CD4-positive, alpha-beta T cell treated with Interleukin-17A for 4 hours (primary cell): ENCODE measurements around the gene DBNDD1.
"Not testable (repeated sequence)": the region's sequence is repeated elsewhere in the genome, so short reads cannot be mapped to it uniquely, and the experiment has no call there.

ENCODE experiments used
- DNase-seq: peaks from one replicate; pipeline ENCODE4 v3.0.0-alpha.2; 2020; ENCODE audit warnings: mixed read lengths

The DBNDD1 gene

GRCh38 chr16:90018652-90019542 is at the start of gene DBNDD1:
Gene DBNDD1 (minus strand): TSS chr16:90019456. CDS start chr16:90019341, 115 bp downstream.
- peak; percentile 25 for DNase-seq

- DNase-seq = no peak
These were observed 42.2 kb upstream of the DBNDD1 start for GRCh38 chr16:90061437-90061836.

GRCh38 chr16:90057738-90058173 is 38.5 kb upstream of the DBNDD1 start:
- no peak for DNase-seq

GRCh38 chr16:90056521-90056920 is 37.3 kb upstream of the DBNDD1 start:
- DNase-seq = not testable (repeated sequence)

- no peak for DNase-seq
These were observed 36.1 kb upstream of the DBNDD1 start for GRCh38 chr16:90055371-90055770.

- no peak for DNase-seq
These were observed 35.3 kb upstream of the DBNDD1 start for GRCh38 chr16:90054554-90054953.

- DNase-seq = no peak
These were observed 34.7 kb upstream of the DBNDD1 start for GRCh38 chr16:90053902-90054500.

- no peak for DNase-seq
These were observed 31.7 kb upstream of the DBNDD1 start for GRCh38 chr16:90050969-90051368.

GRCh38 chr16:90048737-90049330 is 29.6 kb upstream of the DBNDD1 start:
- no peak for DNase-seq

- no peak for DNase-seq
These were observed 29.1 kb upstream of the DBNDD1 start for GRCh38 chr16:90048347-90048722.

- DNase-seq = no peak
These were observed 28.6 kb upstream of the DBNDD1 start for GRCh38 chr16:90047714-90048346.

- no peak for DNase-seq
These were observed 27.9 kb upstream of the DBNDD1 start for GRCh38 chr16:90046971-90047713.

- no peak for DNase-seq
These were observed 27.1 kb upstream of the DBNDD1 start for GRCh38 chr16:90046122-90046970.

GRCh38 chr16:90044111-90044551 is 24.9 kb upstream of the DBNDD1 start:
- no peak for DNase-seq

- DNase-seq = no peak
These were observed 24.3 kb upstream of the DBNDD1 start for GRCh38 chr16:90043526-90043925.

- DNase-seq = no peak
These were observed 23.8 kb upstream of the DBNDD1 start for GRCh38 chr16:90042946-90043514.

- DNase-seq = no peak
These were observed 22.7 kb upstream of the DBNDD1 start for GRCh38 chr16:90041896-90042473.

- DNase-seq = no peak
These were observed 21.1 kb upstream of the DBNDD1 start for GRCh38 chr16:90040152-90041023.

GRCh38 chr16:90037276-90037675 is 18.0 kb upstream of the DBNDD1 start:
- no peak for DNase-seq

- no peak for DNase-seq
These were observed 16.6 kb upstream of the DBNDD1 start for GRCh38 chr16:90035902-90036301.
